GM12801 (cell line): ENCODE measurements around the gene DPM1.

Experiments
- CTCF ChIP-seq: IDR thresholded peaks from one replicate; pipeline ENCODE4 v1.5.1; 2011; ENCODE audit warnings: control low read depth; ENCODE audit not compliant: insufficient read length; ENCODE audit errors: extremely low read depth

Gene DPM1

GRCh38 chr20:50932691-50933280 is 25.5 kb downstream of the DPM1 start:
- TF ChIP-seq CTCF, result no peak

GRCh38 chr20:50932016-50932485 is 26.3 kb downstream of the DPM1 start:
- TF ChIP-seq CTCF, result no peak

GRCh38 chr20:50931306-50932015 is 26.9 kb downstream of the DPM1 start, which contains the start of gene ADNP:
Gene ADNP (minus strand): TSS chr20:50931437. CDS start chr20:50903996, 27,441 bp downstream.
- no peak for TF ChIP-seq CTCF

DNA sequence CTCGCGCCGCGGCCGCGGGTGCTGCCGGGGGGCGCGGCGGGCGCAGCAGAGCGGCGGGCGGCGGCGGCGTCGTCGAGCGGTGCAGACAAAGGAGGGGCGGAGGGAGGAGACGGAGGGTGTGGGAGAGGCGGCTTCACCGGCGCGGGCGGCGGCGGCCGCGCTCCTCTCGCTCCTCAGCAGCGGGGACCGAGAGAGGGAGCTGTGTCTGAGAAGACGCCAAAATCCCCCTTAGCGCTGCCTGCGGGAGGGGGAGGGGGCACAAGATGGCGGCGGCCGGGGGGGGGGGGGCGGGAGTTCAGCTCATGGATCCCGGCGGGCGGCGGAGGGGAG is 27.4 kb downstream of the DPM1 start:
- no peak for TF ChIP-seq CTCF

DNA sequence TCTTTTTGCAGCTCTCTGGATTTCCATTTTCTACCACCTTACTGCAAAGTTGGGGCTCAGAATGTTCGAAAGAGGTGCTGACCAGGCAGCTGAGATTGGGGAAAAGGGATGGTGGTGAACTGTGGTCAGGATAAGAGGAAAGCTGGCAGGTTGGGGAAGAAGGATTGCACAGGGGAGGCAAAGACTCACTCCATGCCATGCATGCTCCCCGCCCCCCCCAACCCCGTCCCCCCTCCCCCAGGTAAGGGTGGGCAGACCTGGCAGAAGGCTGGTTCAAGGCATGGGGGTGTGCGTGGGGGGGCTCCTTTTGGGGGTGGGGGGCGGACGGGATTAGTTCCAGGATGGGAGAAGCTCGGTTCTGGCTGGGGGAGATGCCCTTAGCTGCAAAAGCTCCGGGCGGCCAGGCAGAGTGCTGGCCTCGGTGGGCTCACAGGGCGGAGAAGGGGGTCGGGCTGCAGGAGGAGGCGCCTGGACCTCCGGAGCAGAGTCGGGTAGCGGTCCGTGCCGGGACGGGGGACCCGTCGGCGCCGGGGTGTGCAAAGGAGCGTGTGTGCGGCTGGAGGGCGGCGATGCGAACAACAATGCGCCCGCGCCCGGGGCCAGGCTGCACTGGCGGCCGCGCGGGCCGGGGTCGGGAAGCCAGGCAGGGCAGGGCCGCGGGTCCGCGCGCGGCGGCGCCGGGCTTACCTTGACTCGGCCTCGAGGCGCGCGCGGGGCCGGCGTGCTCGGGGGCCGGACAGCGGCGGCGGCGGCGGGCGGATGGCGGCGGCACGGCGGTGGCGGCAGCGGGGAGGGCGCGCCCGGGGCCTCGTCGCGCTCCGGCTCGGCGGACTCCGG is 28.0 kb downstream of the DPM1 start:
- TF ChIP-seq CTCF, result no peak

GRCh38 chr20:50929299-50930138 is 28.8 kb downstream of the DPM1 start:
- peak; percentile 89 for TF ChIP-seq CTCF

- TF ChIP-seq CTCF, result no peak
These were observed 29.9 kb downstream of the DPM1 start for GRCh38 chr20:50928469-50928868.
